Limb (tissue), 2 donors: ENCODE results near the gene AMOTL1.

Source experiments
- DNase-seq, 2 donors: peaks; one replicate each; pipeline ENCODE4 v3.0.0-alpha.2; 2016; ENCODE audit errors: extremely low spot score in 2 of 2

The AMOTL1 gene

GRCh38 chr11:94855666-94856065 lies 87.5 kb downstream of the AMOTL1 start:
- DNase-seq, result no peak

DNA sequence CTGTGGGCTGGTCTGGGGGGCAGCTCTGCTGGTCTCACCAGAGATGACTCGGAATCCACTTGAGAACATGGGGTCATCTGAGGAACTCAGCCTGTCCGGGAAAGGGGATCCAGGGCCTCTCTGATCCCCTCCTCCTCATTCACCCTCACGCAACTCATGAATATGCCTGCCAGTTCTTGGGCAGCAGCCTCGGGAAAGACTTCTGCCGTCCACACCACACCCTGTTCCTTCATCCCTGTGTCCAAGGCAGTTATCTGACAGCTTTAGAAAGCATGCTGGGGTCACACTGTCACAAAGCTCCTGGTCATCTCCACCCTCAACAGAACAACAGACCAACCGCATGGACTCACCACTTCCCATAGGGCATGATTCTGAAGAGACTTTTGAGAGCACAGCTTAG lies 88.3 kb downstream of the AMOTL1 start:
- no peak for DNase-seq

DNA sequence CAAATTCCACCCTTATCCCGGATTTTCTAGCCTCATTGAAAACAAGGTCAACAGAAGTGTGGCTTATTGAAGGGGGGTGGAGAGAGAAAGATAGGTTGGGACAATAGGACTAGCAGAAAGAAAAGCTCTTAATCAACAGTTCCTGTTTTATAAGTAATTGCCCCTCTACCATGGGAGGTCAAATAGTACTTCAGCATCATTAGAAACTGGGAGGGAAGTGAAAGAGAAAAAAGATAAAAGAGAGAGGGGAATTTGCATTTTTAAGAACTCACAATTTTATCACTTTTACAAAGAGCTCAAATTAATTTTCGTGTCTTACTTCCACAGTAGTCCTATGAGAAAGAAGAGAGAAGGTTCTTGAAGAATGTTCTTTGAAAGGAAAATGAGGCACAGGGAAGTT lies 89.2 kb downstream of the AMOTL1 start:
- DNase-seq, result no peak

- DNase-seq, result no peak
Observed at GRCh38 chr11:94858012-94858705, 90.0 kb downstream of the AMOTL1 start.

- no peak for DNase-seq
Observed at GRCh38 chr11:94860333-94860732, 92.2 kb downstream of the AMOTL1 start.

- DNase-seq, result no peak
Observed at GRCh38 chr11:94861306-94861845, 93.2 kb downstream of the AMOTL1 start.

DNA sequence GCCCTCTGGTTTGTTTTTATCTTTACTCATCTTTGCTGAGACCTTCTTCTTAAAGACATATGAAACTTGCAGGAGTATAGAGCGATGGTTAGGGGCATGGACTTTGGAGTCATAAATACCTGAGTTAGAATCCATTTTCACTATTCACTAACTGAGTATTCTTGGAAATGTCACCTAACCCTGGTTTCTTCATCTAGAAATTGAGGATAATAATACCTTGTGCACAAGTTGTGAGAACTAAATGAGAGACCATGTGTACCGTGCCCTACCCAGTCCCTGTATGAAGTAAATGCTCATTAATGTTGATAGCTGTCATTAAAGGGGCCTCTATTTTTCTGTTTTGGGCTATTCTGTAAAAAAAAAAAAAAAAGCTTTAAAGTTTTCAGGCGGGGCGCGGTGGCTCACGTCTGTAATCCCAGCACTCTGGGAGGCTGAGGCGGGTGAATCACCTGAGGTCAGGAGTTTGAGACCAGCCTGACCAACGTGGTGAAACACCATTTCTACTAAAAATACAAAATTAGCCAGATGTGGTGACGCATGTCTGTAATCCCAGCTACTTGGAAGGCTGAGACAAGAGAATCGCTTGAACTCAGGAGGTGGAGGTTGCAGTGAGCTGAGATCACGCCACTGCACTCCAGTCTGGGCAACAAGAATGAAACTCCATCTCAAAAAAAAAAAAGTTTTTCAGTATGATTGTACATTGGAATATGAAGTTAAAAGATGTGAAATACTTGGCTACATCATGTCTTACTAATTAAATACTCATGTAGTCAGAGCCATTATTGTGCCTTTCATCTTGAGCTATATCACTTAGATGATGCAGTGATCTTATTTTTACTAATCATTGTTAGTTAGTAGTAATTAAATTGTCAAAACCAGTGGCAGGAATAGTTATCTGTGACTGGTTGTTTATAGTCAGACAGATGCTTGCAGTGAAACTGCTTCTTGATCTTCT lies 95.0 kb downstream of the AMOTL1 start:
- DNase-seq, result no peak

DNA sequence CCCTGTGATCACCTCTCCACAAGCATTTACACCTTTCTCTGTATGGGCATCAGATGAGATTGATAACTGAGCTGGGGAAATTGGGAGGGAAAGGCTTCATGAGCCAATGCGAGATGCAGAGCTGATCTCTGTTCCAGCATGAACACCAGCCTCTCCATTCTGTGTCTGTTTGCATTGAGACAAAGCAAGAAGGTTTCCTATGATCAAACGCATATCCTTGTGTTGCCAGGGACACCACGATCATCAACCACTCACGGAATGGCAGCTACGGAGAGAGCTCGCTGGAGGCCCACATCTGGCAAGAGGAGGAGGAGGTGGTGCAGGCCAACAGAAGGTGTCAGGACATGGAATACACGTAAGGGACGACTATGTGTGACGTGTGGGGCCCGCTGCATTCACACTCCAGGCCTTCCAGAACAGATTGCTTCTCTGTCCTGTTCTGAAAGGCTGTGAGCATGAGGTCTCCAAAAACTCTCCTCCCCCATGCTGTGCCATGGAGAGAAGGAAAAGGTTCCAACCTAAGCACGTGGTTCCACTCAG lies 96.4 kb downstream of the AMOTL1 start:
- DNase-seq, result no peak

GRCh38 chr11:94866231-94866822 lies 98.2 kb downstream of the AMOTL1 start:
- DNase-seq, result no peak

DNA sequence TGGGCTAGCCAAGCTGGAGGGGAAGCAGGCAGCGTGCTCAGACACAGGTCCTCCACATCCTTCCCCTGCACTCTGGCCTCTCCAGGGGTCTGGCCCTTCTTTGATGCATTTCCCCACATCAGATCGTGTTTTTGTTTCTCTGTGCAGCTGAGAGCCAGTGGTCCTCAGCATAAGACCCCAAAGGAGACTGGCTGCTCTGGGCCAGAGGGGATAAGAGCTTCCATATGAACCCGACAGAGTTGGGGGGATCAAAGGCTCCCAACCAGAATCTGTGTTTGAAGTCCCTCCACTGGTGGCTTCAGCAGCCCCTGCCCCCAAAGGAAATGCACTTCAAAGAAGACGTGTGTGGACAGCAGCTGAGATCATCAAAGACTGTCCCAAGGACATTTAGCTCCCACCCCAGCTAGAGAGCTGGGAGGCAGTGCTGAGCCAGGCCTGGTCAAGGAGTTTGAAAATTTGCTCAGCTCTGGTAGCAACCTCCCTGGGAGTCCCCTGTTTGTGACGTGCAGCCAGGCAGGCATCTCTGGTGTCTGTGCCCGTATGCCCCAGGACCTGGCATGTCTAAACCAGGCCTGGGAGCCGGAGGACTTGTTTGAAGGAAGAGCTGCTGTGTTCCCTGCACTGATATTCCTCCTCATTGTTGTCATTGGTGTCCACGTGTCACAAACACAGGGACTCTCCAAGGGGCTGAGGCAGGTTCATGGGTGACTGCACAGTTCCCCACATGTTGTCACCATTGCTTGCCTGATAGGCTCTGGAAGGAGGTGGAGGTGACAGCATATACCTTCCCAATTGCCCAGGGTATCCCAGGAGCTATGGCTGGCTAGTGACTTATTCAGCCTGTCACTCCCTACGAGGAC lies 99.0 kb downstream of the AMOTL1 start:
- no peak for DNase-seq

DNA sequence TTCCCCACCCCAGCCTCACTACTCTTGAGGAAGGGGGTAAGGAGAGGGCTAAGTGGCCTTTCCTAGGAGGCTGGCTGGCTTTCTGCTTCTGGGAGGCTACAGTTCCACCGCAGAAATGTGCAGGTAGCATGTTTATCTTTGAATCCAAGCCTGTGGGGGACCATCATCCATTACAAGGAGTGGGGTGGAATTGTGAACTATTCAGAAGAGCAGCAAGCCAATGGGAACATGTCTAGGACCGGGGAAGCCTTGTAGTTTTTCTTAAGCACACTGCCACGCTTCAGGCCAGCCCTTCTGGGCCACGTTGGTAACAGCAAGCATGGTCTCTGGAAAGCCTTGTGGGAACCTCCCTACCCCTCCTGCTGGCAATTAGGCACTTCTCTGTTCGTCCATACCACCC lies 100.3 kb downstream of the AMOTL1 start:
- DNase-seq, result no peak

- DNase-seq, result no peak
Observed at GRCh38 chr11:94869186-94869585, 101.0 kb downstream of the AMOTL1 start.

GRCh38 chr11:94870422-94870821 lies 102.3 kb downstream of the AMOTL1 start:
- DNase-seq, result no peak

DNA sequence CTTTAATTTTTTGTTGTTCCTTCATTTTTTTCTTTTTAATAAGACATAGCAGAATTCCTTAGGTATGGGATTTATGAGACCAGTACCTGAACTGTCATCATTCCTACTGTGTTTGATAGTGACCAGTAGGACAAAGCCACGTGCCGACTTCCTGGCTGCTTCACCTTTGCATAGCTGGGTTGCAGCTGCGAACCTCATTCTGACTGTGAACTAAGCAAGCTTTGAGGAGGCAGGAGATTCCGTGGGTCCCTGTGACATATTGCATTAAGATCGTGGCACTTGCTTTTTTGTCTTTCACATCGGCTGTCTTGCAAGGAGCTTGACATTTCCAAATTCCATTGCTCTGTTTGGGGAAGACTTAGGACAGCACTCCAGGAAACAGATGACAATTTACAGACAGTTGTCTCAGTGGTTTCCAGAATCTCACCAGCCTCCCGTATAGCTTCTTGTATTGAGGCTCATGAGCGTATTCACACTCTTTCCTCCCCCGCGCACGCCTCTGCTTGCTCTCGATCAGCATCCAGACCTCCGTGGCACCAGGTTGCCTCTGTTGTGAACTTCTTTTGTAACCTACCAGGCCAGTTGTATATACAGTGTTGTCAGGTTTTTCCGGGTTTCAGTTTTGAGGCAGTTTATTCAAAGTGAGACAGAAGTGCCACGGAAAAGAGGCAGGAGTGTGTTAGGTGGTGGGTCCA lies 103.5 kb downstream of the AMOTL1 start:
- DNase-seq, result no peak

DNA sequence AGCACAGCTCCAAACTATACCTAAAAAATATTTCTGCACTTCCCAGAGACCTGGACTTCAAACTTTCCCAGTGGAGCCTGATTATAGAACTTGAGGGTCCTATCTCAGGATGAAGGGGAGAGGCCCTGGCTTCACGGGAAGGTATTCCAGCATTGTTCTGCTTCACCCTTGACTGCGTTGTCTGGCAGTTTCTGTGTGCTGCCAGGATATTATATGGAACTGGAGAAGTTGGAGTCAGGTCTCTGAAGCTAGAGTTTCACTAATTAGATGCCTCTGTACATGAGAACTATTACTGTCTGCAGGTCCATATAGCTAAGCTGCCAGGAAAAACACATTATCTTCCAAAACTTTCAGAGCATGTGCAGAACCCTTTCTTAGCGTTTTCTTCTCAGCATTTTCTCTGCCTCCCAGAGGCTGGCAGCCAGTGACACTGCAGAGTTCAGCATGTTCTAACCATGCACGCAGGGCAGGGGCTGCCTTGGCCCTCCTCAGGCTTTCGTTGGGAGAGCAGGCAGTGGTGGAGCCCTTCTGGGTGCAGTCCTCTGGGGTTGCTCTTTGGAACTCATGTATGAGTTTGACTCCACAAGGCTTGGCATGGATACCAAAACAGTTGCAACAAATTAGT lies 105.9 kb downstream of the AMOTL1 start:
- DNase-seq, result peak in 1 of 2 donors; percentile 34

DNA sequence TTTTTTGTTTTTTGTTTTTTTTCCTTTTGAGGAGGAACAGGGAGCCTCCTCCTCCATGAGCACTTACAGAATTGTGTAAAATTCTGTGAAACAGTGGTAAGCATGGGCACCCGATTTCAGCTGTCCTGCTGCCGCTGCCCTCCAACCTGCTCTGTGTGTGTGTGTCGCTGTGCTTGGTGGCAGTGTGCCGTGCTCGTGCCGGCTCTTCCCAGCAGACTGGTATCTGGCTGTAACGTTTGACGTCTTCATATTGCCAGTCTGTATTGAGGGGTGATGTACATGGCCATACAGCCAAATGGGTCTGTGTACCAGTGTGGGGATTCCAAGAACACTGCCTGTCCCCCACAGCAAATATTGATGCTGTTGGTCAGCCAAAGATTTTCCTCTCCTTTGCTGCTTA lies 108.1 kb downstream of the AMOTL1 start:
- no peak for DNase-seq

- peak; percentile 61 to 67 for DNase-seq
Observed at GRCh38 chr11:94876645-94877442, 108.7 kb downstream of the AMOTL1 start.

DNA sequence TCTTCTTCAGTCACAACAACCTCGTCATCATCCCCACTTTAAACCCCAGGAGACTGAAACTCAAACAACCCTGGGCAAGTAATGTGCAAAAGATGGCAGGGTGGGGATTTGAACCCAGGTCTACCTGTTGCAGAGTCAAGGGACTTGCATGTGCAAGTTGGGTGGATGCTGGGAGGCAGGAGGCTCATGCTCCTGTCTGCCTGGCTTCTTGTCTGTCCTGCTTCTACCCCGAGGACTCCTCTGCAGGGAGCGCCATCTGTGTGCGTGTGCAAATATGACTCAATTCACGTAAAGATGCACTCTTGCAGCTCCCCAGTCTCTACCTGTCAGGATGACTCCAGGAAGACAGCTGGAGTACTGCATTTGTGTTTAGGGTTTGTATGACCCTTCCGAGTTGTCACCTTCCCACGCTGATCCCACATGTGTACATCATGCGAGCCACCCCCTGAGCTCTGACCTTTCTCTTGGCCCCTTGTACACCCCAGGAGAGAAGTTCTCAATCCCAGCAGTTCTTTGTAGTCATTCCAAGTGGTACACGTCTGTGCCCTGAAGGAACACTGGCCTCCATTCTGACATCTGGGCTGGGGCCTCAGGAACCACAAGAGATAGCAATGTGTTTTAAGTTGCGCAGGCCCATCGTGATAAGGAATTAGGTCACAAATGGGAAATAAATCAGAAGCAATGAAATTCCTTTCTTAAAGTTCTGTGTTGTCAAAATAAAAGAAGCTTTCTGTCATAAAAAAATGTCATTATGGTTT lies 109.5 kb downstream of the AMOTL1 start:
- no peak for DNase-seq
